SH-SY5Y (cell line): Measurements from ENCODE around the gene FREY1.

Source experiments
- GATA2 ChIP-seq: IDR thresholded peaks from 2 replicates; pipeline ENCODE4 v1.6.1; 2011; ENCODE audit warnings: mild to moderate bottlenecking, low read depth, low read length
- GATA3 ChIP-seq: IDR thresholded peaks from 2 replicates; pipeline ENCODE4 v1.6.1; 2011; ENCODE audit warnings: low read depth, mild to moderate bottlenecking, low read length, moderate library complexity

GRCh38 chr11:45919806-45920530 lies 12.9 kb upstream of the FREY1 start:
- no peak for TF ChIP-seq GATA3
- TF ChIP-seq GATA2, result no peak
